ENCODE data around the gene STN1.
A peak's percentile ranks its signal among the peaks of the same experiment; 100 is the strongest.
"Not testable (repeated sequence)": the region's sequence is repeated elsewhere in the genome, so short reads cannot be mapped to it uniquely, and the experiment has no call there.

STN1 gene

GRCh38 chr10:103858360-103858759, 59.6 kb downstream of the STN1 start:
- DNase-seq: no peak

GRCh38 chr10:103856797-103857170, 61.2 kb downstream of the STN1 start:
- no peak for DNase-seq

- DNase-seq: no peak
Measured at GRCh38 chr10:103855852-103856796, 61.9 kb downstream of the STN1 start.

DNA sequence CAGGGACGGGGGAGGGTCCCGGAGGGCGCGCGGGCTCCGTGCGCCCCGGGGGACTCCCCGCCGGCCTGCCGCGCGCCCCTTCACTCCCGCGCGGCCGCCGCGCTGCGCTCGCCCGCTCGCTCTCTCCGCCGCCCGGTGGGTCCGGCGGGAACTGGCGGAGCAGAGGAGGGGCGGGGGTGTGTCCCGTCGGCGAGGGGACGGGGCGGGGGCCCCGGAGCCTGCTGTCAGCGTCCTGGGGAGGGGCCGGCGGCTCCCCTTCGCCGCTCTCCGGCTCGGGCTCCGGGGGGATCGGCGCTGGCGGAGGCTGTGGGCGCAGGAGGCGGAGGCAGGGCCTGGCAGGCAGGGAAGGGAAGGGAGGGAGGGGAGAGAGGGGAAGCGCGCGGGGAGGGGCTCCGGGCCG, 62.6 kb downstream of the STN1 start, which contains the start of gene SH3PXD2A:
SH3PXD2A (minus strand) TSS at position 153 of the 400 bp plus-strand sequence. CDS start 310 bp downstream, outside the sequence.
- DNase-seq: no peak

DNA sequence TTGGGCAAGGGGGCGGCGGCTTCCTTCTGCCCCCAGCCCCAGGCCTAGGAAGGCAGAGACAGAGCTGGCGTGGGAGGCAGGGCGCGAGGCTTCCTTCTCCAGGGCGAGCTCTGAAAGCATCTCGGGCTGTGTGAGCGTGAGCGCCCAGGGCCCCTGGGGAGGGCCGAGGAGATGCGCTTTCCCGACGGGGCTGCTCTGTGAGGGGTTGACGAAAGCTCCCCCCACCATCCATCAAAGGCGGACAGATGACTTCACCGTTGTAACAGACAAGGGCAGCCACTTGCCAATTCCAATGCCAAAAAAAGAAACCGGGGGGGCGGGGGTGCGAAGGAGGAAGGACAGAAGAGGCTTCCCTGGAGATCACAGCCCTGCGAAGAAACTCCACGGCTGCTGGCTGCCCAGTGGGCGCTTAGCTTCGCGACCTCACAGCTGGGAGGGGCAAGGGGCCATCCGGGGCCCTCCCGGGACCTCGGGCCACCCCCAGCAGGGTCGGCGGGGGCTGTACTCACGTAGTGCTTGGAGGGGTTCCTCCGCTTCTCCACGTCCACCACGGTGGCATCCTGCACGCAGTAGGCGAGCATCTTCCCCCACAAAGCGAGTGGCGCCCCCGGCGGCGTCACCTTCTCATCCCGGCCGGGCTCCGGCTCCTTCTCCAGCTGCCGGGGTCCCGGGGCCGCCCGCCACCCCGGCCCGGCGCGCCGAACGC, 63.1 kb downstream of the STN1 start:
- DNase-seq: no peak

DNA sequence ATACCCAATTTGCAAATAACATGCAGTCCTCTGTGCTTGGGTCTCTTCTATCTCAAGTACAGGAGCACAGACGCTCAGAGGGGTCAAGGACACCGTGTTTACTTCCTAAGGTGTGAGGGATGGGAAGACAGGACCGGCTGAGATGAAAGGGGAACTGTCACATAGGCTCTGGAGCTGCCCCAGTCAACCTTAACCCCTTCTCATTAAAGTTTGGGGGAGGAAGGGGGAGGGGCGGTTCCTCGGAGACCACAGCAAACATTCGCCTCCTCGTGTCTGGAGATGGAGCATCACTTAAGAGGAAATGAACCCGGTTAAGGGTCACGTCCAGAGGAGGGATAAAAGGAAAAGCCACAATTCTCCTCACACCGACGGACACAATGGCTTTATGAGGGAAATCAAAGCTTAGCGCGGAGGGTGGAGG, 63.7 kb downstream of the STN1 start:
- no peak for DNase-seq

DNA sequence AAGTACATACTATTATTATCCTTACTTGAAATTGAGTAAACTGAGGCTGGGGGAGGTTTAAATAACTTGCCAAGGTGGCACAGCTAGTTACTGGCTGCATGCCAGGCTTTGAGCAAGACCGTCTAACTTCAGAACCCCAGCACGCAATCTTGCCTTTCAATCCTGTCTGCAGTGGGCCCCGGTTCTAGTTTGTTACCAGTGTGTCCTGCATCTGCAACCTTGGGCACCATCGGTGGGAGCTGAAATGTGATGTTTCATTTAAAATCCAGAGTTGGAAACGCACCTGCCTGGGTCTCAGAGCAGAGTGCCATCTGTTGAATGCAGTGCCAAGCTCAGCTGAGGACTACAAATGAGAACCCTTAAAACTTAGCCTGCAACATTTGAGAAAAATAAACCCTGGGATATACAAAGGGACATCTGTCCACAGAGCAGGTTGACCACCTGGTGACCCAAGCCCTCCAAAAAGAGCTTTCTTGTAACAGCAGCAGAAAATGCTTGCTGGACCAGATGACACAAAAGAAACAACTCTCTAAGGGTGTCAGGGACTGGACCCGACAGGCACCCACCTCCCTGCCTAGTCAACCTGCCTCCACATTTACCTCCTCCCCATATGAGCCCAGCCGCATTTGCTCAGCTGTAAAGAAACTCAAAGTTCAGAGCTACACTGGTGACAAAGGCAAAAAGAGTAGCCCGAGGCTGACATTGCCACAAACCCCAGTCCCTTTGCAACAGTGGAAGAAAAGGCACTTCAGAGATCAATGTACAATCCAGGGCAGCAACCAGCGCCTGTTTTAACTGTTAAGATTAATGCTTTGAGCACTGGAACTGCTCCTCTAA, 64.3 kb downstream of the STN1 start:
- no peak for DNase-seq

- no peak for DNase-seq
Measured at GRCh38 chr10:103852856-103853255, 65.1 kb downstream of the STN1 start.

DNA sequence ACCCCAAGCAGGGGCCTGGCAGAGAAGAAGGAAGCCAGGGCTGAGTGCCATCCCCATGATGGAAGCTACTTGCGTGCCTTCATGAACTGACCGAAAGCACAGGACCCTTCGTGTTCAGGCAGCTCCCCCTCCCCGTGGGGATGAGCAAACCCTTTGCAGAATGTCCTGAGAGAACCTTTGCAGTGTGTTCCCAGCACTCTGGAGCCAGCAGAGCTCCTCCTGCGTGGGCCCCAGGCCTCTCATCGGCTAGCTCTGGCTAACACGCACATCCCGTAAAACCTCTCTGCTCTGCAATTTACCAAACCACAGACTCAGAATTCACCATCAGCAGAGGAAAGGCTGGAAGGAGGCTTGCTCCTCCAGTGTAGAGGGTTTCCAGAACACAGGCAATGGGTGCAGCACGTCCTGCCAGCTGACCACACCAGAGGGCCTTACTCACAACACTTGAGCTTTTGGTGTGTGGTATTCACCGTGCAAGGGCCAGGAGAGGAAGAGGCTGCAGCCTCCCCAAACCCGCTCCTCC, 65.7 kb downstream of the STN1 start:
- DNase-seq: no peak

GRCh38 chr10:103851261-103851660, 66.7 kb downstream of the STN1 start:
- no peak for DNase-seq

DNA sequence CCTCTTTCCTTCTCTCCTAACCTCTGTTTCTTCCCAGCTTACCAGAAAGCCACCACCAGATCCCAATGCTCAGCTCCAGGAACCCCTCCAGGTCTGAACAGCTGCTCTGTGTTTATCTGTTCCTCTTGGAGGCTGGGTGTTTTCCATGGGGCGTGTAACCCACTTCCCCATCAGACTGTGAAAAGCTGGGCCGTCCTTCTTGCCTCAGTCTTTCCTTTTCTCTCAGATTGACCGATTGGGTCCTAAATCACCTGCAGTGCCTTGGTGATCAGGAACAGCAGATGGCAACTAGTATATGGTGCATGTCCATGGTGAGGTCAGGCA, 67.5 kb downstream of the STN1 start:
- DNase-seq: no peak

GRCh38 chr10:103849880-103850571, 68.0 kb downstream of the STN1 start:
- DNase-seq: no peak

DNA sequence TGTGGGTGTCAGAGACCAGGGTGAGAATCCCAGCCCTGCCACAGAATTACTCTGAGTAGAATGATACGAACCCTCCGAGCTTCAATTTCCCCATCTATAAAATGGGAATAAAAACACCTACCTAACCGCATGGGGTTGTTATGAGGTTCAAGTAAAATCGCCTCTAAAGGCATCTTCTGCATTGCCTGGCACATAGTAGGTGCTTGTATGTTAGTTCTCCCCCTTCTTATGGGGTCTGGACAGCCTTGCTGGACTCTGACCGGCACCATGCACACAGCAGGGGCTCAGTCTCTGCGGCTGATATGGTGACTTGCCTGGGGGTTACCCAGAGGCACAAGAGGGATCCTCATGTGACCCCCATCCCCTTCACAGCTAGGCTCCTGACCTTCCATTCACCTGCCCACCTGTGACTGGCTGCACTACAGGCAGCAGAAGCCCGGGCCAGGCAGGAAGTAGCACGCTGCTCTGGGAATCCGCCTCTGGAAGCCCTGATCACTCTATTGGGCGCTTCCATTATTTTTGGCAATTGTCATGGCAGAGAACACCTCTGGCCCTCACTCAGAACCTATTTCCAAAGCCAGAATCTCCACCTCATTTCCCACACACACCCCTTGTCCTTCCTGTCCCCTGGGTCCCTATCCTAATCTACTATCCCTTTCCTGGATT, 68.6 kb downstream of the STN1 start:
- no peak for DNase-seq

DNA sequence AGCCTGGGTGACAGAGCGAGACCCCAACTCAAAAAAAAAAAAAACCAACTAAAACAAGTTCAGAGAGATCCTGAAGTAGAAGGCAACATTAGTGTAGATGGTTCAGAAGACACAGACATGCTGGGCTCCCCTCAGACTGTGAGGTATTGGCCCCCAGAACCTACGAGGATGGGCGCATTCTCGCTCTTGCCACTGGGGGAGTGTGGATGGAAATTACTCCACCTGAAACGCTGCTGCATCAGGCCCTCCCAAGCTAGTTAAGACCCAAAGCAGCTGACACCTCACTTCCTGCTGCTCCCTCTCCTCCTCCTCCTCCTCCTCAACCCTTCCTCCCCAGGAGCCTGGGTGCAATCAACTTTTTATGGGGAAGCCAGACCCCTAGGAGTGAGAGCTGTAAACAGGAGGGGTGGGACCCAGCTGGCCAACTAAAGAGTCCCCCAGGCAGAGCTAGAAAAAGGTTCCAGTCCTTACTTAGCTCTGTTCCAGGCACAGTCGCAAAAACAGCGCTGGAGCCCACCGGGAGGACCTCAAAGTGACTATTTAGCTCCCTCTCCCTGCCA, 70.0 kb downstream of the STN1 start:
- DNase-seq: no peak

- DNase-seq: no peak
Measured at GRCh38 chr10:103847346-103847745, 70.6 kb downstream of the STN1 start.

GRCh38 chr10:103845972-103846371, 72.0 kb downstream of the STN1 start:
- peak; percentile 10 for DNase-seq

DNA sequence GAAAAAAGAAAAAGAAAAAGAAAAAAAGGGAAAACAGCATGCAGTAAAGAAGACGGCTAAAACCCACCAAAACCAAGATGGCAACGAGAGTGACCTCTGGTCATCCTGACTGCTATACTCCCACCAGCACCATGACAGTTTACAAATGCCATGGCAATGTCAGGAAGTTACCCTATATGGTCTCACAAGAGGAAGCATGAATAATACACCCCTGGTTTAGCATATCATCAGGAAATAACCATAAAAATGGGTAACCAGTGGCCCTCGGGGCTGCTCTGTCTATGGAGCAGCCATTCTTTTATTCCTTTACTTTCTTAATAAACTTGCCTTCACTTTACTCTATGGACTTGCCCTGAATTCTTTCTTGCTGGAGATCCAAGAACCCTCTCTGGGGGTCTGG, 72.6 kb downstream of the STN1 start:
- not testable (repeated sequence) for DNase-seq

GRCh38 chr10:103843854-103844570, 74.0 kb downstream of the STN1 start:
- no peak for DNase-seq

GRCh38 chr10:103843045-103843444, 74.9 kb downstream of the STN1 start:
- DNase-seq: no peak

- no peak for DNase-seq
Measured at GRCh38 chr10:103842605-103843004, 75.4 kb downstream of the STN1 start.

DNA sequence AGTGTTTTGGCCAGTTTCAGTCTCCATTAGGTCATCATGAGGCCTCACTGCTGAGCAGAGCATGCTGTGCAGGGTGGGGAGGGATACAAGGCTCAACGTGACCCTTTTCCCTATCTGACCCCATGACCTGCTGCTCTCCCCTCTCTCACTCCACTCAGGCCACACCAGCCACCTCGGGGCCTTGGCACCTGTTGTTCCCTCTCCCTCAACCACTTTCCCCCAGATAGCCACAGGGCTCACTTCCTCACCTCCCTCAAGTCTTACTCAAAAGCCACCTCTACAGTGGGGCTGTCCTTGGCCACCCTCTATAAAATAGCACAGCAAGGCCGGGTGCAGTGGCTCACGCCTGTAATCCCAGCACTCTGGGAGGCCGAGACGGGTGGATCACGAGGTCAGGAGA, 76.5 kb downstream of the STN1 start:
- DNase-seq: no peak

Measured in T-helper 9 cell (primary cell).